ENCODE measurements around the gene KLHL40.

DNA sequence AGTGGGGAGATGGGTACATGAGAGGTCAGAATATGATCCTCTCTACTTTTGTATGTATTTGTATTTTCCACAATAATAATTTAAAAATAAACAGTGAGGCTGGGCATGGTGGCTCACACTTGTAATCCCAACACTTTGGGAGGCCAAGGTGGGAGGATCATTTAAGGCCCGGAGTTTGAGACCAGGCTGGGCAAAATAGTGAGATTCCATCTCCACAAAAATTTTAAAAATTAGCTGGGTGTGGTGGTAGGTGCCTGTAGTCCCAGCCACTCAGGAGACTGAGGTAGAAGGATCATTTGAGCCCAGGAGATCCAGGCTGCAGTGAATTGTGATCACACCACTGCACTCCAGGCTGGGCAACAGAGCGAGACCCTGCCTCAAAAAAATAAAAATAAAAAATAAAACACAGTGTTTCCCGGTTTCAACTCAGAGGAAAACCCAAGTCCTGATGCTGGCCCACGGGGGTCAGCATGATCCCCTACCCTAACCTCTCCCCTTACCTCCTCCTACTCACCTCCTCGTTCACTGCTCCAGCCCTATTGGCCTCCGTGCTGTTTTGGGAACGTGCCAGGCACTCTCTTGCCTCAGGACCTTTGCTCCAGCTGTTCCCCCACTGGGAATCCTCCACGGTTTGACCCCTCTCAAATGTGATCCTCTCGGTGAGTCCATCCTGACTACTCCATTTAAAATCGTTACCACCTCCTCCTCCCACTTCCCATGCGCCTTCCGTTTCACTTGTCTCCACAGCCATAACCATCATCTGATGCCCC lies 2.9 kb upstream of the KLHL40 start:
- TF ChIP-seq TCF12 (IDR thresholded peaks at IDR 0.05; ENCODE audit: low read depth) (no peak), TAF1 (IDR thresholded peaks at IDR 0.05; ENCODE audit: low read depth) (no peak), CREB1 (IDR thresholded peaks at IDR 0.05; ENCODE audit: low read depth) (no peak), RAD21 (IDR thresholded peaks at IDR 0.05; ENCODE audit: low read depth) (no peak), EP300 (IDR thresholded peaks at IDR 0.05; ENCODE audit: borderline replicate concordance) (no peak), NFIC (IDR thresholded peaks at IDR 0.05) (no peak), YY1 (IDR thresholded peaks at IDR 0.05; ENCODE audit: low read depth) (no peak), FOXM1 (IDR thresholded peaks at IDR 0.05; ENCODE audit: borderline replicate concordance, low read depth) (no peak), CEBPB (IDR thresholded peaks at IDR 0.05) (no peak), EGR1 (IDR thresholded peaks at IDR 0.05) (no peak), TEAD4 (IDR thresholded peaks at IDR 0.05) (no peak)
- TF ChIP-seq, protein P1, sequence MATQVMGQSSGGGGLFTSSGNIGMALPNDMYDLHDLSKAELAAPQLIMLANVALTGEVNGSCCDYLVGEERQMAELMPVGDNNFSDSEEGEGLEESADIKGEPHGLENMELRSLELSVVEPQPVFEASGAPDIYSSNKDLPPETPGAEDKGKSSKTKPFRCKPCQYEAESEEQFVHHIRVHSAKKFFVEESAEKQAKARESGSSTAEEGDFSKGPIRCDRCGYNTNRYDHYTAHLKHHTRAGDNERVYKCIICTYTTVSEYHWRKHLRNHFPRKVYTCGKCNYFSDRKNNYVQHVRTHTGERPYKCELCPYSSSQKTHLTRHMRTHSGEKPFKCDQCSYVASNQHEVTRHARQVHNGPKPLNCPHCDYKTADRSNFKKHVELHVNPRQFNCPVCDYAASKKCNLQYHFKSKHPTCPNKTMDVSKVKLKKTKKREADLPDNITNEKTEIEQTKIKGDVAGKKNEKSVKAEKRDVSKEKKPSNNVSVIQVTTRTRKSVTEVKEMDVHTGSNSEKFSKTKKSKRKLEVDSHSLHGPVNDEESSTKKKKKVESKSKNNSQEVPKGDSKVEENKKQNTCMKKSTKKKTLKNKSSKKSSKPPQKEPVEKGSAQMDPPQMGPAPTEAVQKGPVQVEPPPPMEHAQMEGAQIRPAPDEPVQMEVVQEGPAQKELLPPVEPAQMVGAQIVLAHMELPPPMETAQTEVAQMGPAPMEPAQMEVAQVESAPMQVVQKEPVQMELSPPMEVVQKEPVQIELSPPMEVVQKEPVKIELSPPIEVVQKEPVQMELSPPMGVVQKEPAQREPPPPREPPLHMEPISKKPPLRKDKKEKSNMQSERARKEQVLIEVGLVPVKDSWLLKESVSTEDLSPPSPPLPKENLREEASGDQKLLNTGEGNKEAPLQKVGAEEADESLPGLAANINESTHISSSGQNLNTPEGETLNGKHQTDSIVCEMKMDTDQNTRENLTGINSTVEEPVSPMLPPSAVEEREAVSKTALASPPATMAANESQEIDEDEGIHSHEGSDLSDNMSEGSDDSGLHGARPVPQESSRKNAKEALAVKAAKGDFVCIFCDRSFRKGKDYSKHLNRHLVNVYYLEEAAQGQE (IDR thresholded peaks at IDR 0.05; ENCODE audit: low read depth): no peak
- TF ChIP-seq, protein P2, sequence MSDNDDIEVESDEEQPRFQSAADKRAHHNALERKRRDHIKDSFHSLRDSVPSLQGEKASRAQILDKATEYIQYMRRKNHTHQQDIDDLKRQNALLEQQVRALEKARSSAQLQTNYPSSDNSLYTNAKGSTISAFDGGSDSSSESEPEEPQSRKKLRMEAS (IDR thresholded peaks at IDR 0.05): no peak
- TF ChIP-seq, protein P3, sequence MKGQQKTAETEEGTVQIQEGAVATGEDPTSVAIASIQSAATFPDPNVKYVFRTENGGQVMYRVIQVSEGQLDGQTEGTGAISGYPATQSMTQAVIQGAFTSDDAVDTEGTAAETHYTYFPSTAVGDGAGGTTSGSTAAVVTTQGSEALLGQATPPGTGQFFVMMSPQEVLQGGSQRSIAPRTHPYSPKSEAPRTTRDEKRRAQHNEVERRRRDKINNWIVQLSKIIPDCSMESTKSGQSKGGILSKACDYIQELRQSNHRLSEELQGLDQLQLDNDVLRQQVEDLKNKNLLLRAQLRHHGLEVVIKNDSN (IDR thresholded peaks at IDR 0.05): no peak

All from Ishikawa (cell line).